HCT116 (cell line): ENCODE measurements around the gene ATPAF1. TPM values are rescaled to one million over a fixed set of nuclear protein-coding genes. Genes with fewer than 3 reads are reported as not detected.

Experiments used
- ATAC-seq: fragments of 200-7000 bp; cut with Tn5 transposase; 2 replicates; pipeline ENCODE4 v1.9.1; 2020; ENCODE audit warnings: mild to moderate bottlenecking, moderate library complexity
- BruUV-seq: library from RNA; stranded (reverse); fragments of 400-500 nt; replicated peaks from 2 replicates; lab custom pipeline; 2021; lab: Mats Ljungman, UMichigan
- CTCF ChIA-PET: fragments of 300-600 bp; sonication (Branson Sonifier 250); formaldehyde crosslinking; loops from one replicate; lab custom pipeline; 2021; ENCODE audit warnings: antibody characterized with exemption; lab: Charles Lee
- POLR2A ChIA-PET: fragments of 300-600, 350-600 bp; sonication (Branson Sonifier 250); formaldehyde crosslinking; loops from one replicate; lab custom pipeline; 2021; ENCODE audit warnings: antibody characterized with exemption; lab: Charles Lee
- RAD21 ChIA-PET, 2 experiments: fragments of 300-600 bp; sonication (Branson Sonifier 250); formaldehyde crosslinking; loops; one replicate each; lab custom pipeline; 2023; ENCODE audit warnings: low total read pairs in 2 of 2; ENCODE audit not compliant: uncharacterized antibody in 2 of 2, unreplicated experiment in 2 of 2, low non-redundant PET in 1 of 2; lab: Charles Lee
- DNase-seq: peaks from one replicate; pipeline ENCODE4 v3.0.0-alpha.2; 2010; ENCODE audit warnings: low read depth, low spot score
- H2AFZ ChIP-seq: fragments of 200-600 bp; shearing (Covaris generic), sonication (generic); 2 replicates; pipeline ENCODE4 v1.6.1; 2017; ENCODE audit warnings: low read depth, mixed run types, mixed read lengths, antibody characterized with exemption, low read length; ENCODE audit not compliant: poor library complexity, severe bottlenecking
- H3K27ac ChIP-seq: 2 replicates; pipeline ENCODE4 v1.5.1; 2012; ENCODE audit warnings: low read depth, low read length
- H3K27me3 ChIP-seq: fragments of 200-600 bp; sonication (generic); 2 replicates; pipeline ENCODE4 v1.6.1; 2016; ENCODE audit warnings: mixed run types, low read length, mixed read lengths; ENCODE audit not compliant: insufficient read depth
- H3K36me3 ChIP-seq, 2 experiments: fragments of 200-500 bp in 1 of 2; fragments of 200-600 bp in 1 of 2; sonication (Bioruptor generic) in 1 of 2; sonication (generic) in 1 of 2; 2 replicates each; pipeline versions ENCODE4 v1.5.1 to v1.6.1; 2014 to 2016; ENCODE audit warnings: low read length in 2 of 2, inconsistent platforms in 1 of 2, mixed read lengths in 1 of 2, mixed run types in 1 of 2; ENCODE audit not compliant: insufficient read depth in 2 of 2, control insufficient read depth in 1 of 2
- H3K4me1 ChIP-seq, 2 experiments: fragments of 200-600 bp in 1 of 2; sonication (generic) in 1 of 2; 2 replicates each; pipeline versions ENCODE4 v1.5.1 to v1.6.1; 2012 to 2017; ENCODE audit warnings: low read length in 2 of 2, inconsistent platforms in 1 of 2, mild to moderate bottlenecking in 1 of 2, mixed read lengths in 1 of 2, mixed run types in 1 of 2, moderate library complexity in 1 of 2; ENCODE audit not compliant: insufficient read depth in 2 of 2, control insufficient read depth in 1 of 2
- H3K4me2 ChIP-seq: fragments of 200-600 bp; sonication (generic); 2 replicates; pipeline ENCODE4 v1.6.1; 2017; ENCODE audit warnings: mixed run types, low read length, mixed read lengths
- H3K4me3 ChIP-seq, 2 experiments: fragments of 200-600 bp in 1 of 2; sonication (generic) in 1 of 2; replicated peaks in 1 of 2; 2 replicates each; pipeline ENCODE4 v1.5.1; 2011 to 2016; ENCODE audit warnings: low read length in 2 of 2, control low read depth in 1 of 2, low read depth in 1 of 2, mild to moderate bottlenecking in 1 of 2, mixed read lengths in 1 of 2, mixed run types in 1 of 2
- H3K79me2 ChIP-seq: fragments of 200-600 bp; sonication (generic); 2 replicates; pipeline ENCODE4 v1.6.1; 2017; ENCODE audit warnings: mild to moderate bottlenecking, mixed run types, low read length, moderate library complexity, mixed read lengths; ENCODE audit not compliant: insufficient read depth
- H3K9ac ChIP-seq: fragments of 200-600 bp; sonication (generic); 2 replicates; pipeline ENCODE4 v1.6.1; 2016; ENCODE audit warnings: low read length, mixed read lengths
- H3K9me2 ChIP-seq: fragments of 200-600 bp; sonication (generic), shearing (Covaris generic); 2 replicates; pipeline ENCODE4 v1.6.1; 2017; ENCODE audit warnings: mixed run types, mild to moderate bottlenecking, moderate library complexity; ENCODE audit not compliant: insufficient read depth
- H3K9me3 ChIP-seq, 2 experiments: fragments of 200-500 bp in 1 of 2; fragments of 200-600 bp in 1 of 2; sonication (Bioruptor generic) in 1 of 2; sonication (generic) in 1 of 2; 2 replicates each; pipeline ENCODE4 v1.6.1; 2014 to 2017; ENCODE audit warnings: low read length in 2 of 2, mixed read lengths in 2 of 2, inconsistent platforms in 1 of 2, low read depth in 1 of 2, mild to moderate bottlenecking in 1 of 2, mixed run types in 1 of 2, moderate library complexity in 1 of 2; ENCODE audit not compliant: control insufficient read depth in 1 of 2, insufficient read depth in 1 of 2
- H4K20me1 ChIP-seq: fragments of 200-600 bp; sonication (generic), shearing (Covaris generic); 2 replicates; pipeline ENCODE4 v1.6.1; 2017; ENCODE audit warnings: mixed run types, mild to moderate bottlenecking, moderate library complexity; ENCODE audit not compliant: insufficient read depth
- CEBPB ChIP-seq: IDR thresholded peaks from 2 replicates; pipeline ENCODE4 v1.6.1; 2012; ENCODE audit warnings: low read depth
- EGR1 ChIP-seq: IDR thresholded peaks from 2 replicates; pipeline ENCODE4 v1.6.1; 2012; ENCODE audit warnings: low read depth
- ELF1 ChIP-seq: IDR thresholded peaks from 2 replicates; pipeline ENCODE4 v1.6.1; 2012; ENCODE audit warnings: low read depth, borderline replicate concordance
- EZH2 ChIP-seq: fragments of 200-600 bp; sonication (generic); IDR thresholded peaks from 2 replicates; pipeline ENCODE4 v1.6.1; 2017; ENCODE audit warnings: antibody characterized with exemption, mixed run types
- FOSL1 ChIP-seq: IDR thresholded peaks from 2 replicates; pipeline ENCODE4 v1.6.1; 2012; ENCODE audit warnings: low read depth
- JUND ChIP-seq: IDR thresholded peaks from 2 replicates; pipeline ENCODE4 v1.6.1; 2012
- POLR2A ChIP-seq: IDR thresholded peaks from 2 replicates; pipeline ENCODE4 v1.7.0; 2011; ENCODE audit warnings: borderline replicate concordance; ENCODE audit not compliant: insufficient read depth, insufficient read length; ENCODE audit errors: extremely low read depth
- SRF ChIP-seq: IDR thresholded peaks from 2 replicates; pipeline ENCODE4 v1.6.1; 2012; ENCODE audit warnings: low read depth
- TCF7L2 ChIP-seq: IDR thresholded peaks from 2 replicates; pipeline ENCODE4 v1.7.0; 2011; ENCODE audit warnings: borderline replicate concordance, inconsistent platforms; ENCODE audit not compliant: insufficient read depth, insufficient read length; ENCODE audit errors: extremely low read depth
- YY1 ChIP-seq: IDR thresholded peaks from 2 replicates; pipeline ENCODE4 v1.6.1; 2011; ENCODE audit warnings: low read length, low read depth, moderate library complexity, mild to moderate bottlenecking; ENCODE audit not compliant: insufficient replicate concordance; ENCODE audit errors: extremely low read depth
- intact Hi-C: fragments of 100-400 bp; cut with micrococcal nuclease; formaldehyde crosslinking; loops from 2 replicates; pipeline ENCODE4 v1.10.0; 2022
- total RNA-seq: library from RNA; stranded (reverse); gene quantifications from one replicate; pipeline ENCODE4 v1.2.1, GENCODE V29; 2021; ENCODE audit not compliant: unreplicated experiment
- TF ChIP-seq, protein P1 (sequence below): IDR thresholded peaks from 2 replicates; pipeline ENCODE4 v1.6.1; 2012
- TF ChIP-seq, protein P2 (sequence below): IDR thresholded peaks from 2 replicates; pipeline ENCODE4 v1.6.1; 2012
- TF ChIP-seq, protein P3 (sequence below): IDR thresholded peaks from 2 replicates; pipeline ENCODE4 v1.6.1; 2012; ENCODE audit warnings: low read depth

ATPAF1 gene
- total RNA-seq, 1 experiment from 2014 or later = 35.5 TPM

DNA sequence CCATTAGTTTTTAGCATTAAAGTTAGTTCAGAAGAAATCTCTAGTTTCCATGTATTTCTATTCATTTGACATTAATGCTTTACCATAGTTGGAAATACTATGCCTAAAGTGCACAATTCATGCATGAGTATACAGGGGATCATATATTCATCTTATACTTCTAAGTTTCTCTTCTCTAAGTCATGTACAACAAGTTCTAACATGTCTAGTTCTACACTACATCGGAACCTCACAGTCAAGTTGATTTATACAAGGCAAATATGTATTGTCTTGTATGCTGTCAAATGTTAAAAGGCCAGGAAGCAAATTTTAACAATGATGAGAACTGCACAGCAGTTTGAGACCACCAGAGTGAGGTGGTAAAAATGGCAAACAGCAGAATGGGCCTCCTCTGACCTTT, 28.6 kb downstream of the ATPAF1 start:
- CTCF ChIA-PET = no interaction called here
- H3K27me3 ChIP-seq = no peaks in the 10 kb centered on the region
- no peak for ATAC-seq
- no peaks in the 10 kb centered on the region for H3K79me2 ChIP-seq
- POLR2A ChIA-PET = no interaction called here
- RAD21 ChIA-PET = no interaction called here
- no peaks in the 10 kb centered on the region for H3K9me3 ChIP-seq
- H4K20me1 ChIP-seq = no peaks in the 10 kb centered on the region; the same call in 1 of the 2 replicates
- peaks cover 0 to 6% of the 10 kb centered on the region in 2 experiments; a peak in 2 of 4 replicates for H3K4me1 ChIP-seq
- peaks cover 4 to 11% of the 10 kb centered on the region in 2 experiments; a peak in 2 of 4 replicates for H3K36me3 ChIP-seq
- no peak overlapping the region for H3K4me3 ChIP-seq
- TF ChIP-seq CEBPB = no peak
- TF ChIP-seq EZH2 = no peak
- TF ChIP-seq, protein P1, sequence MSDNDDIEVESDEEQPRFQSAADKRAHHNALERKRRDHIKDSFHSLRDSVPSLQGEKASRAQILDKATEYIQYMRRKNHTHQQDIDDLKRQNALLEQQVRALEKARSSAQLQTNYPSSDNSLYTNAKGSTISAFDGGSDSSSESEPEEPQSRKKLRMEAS = no peak
- TF ChIP-seq JUND = no peak
- TF ChIP-seq POLR2A = no peak
- no peak for TF ChIP-seq EGR1
- no peak for TF ChIP-seq FOSL1
- no peak for TF ChIP-seq SRF
- TF ChIP-seq, protein P2, sequence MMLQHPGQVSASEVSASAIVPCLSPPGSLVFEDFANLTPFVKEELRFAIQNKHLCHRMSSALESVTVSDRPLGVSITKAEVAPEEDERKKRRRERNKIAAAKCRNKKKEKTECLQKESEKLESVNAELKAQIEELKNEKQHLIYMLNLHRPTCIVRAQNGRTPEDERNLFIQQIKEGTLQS = no peak
- no peak for TF ChIP-seq TCF7L2
- TF ChIP-seq, protein P3, sequence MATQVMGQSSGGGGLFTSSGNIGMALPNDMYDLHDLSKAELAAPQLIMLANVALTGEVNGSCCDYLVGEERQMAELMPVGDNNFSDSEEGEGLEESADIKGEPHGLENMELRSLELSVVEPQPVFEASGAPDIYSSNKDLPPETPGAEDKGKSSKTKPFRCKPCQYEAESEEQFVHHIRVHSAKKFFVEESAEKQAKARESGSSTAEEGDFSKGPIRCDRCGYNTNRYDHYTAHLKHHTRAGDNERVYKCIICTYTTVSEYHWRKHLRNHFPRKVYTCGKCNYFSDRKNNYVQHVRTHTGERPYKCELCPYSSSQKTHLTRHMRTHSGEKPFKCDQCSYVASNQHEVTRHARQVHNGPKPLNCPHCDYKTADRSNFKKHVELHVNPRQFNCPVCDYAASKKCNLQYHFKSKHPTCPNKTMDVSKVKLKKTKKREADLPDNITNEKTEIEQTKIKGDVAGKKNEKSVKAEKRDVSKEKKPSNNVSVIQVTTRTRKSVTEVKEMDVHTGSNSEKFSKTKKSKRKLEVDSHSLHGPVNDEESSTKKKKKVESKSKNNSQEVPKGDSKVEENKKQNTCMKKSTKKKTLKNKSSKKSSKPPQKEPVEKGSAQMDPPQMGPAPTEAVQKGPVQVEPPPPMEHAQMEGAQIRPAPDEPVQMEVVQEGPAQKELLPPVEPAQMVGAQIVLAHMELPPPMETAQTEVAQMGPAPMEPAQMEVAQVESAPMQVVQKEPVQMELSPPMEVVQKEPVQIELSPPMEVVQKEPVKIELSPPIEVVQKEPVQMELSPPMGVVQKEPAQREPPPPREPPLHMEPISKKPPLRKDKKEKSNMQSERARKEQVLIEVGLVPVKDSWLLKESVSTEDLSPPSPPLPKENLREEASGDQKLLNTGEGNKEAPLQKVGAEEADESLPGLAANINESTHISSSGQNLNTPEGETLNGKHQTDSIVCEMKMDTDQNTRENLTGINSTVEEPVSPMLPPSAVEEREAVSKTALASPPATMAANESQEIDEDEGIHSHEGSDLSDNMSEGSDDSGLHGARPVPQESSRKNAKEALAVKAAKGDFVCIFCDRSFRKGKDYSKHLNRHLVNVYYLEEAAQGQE = no peak
- TF ChIP-seq ELF1 = no peak
- no peak for TF ChIP-seq YY1
- H2AFZ ChIP-seq = no peak overlapping the region
- no peak overlapping the region for H3K4me2 ChIP-seq
- no TSS peak for BruUV-seq
- no peaks in the 10 kb centered on the region for H3K9me2 ChIP-seq
- intact Hi-C loops = no loop called here
- no peak overlapping the region for H3K9ac ChIP-seq
- no peak overlapping the region for H3K27ac ChIP-seq
- no peak for DNase-seq
